ENCODE data around the gene CCR6.
"Not testable (repeated sequence)": the region's sequence is repeated elsewhere in the genome, so short reads cannot be mapped to it uniquely, and the experiment has no call there.

Gene CCR6

GRCh38 chr6:167165858-167166471 lies 43.1 kb downstream of the CCR6 start:
- Mint-ChIP-seq H3K27ac (no peak overlapping the region), H3K4me3 (no peak overlapping the region), H3K4me1 (no peaks in the 10 kb centered on the region), H3K27me3 (ENCODE audit: low read depth) (peaks cover 16% of the 10 kb centered on the region), H3K9me3 (no peaks in the 10 kb centered on the region), H3K36me3 (ENCODE audit: low read depth) (no peaks in the 10 kb centered on the region)
- no peak for TF ChIP-seq CTCF (IDR thresholded peaks at IDR 0.05; ENCODE audit: unreplicated experiment in 3 of 3)

GRCh38 chr6:167167699-167168098 lies 44.8 kb downstream of the CCR6 start:
- H3K36me3 Mint-ChIP-seq (ENCODE audit: low read depth); H3K9me3 Mint-ChIP-seq; H3K27ac Mint-ChIP-seq; H3K4me1 Mint-ChIP-seq; H3K4me3 Mint-ChIP-seq: not testable (repeated sequence)
- peaks cover 15% of the 10 kb centered on the region for H3K27me3 Mint-ChIP-seq (ENCODE audit: low read depth)

GRCh38 chr6:167168296-167168695 lies 45.4 kb downstream of the CCR6 start:
- H3K4me1 Mint-ChIP-seq; H3K4me3 Mint-ChIP-seq; H3K27ac Mint-ChIP-seq; H3K9me3 Mint-ChIP-seq; H3K27me3 Mint-ChIP-seq (ENCODE audit: low read depth); H3K36me3 Mint-ChIP-seq (ENCODE audit: low read depth): not testable (repeated sequence)

GRCh38 chr6:167169867-167170266 lies 47.0 kb downstream of the CCR6 start:
- not testable (repeated sequence) for H3K9me3 Mint-ChIP-seq; H3K4me3 Mint-ChIP-seq; H3K27me3 Mint-ChIP-seq (ENCODE audit: low read depth); H3K36me3 Mint-ChIP-seq (ENCODE audit: low read depth); H3K27ac Mint-ChIP-seq; H3K4me1 Mint-ChIP-seq

GRCh38 chr6:167171300-167171699 lies 48.4 kb downstream of the CCR6 start:
- H3K36me3 Mint-ChIP-seq (ENCODE audit: low read depth); H3K27ac Mint-ChIP-seq; H3K9me3 Mint-ChIP-seq; H3K4me3 Mint-ChIP-seq; H3K4me1 Mint-ChIP-seq; H3K27me3 Mint-ChIP-seq (ENCODE audit: low read depth): not testable (repeated sequence)

GRCh38 chr6:167172011-167172410 lies 49.1 kb downstream of the CCR6 start:
- H3K9me3 Mint-ChIP-seq; H3K4me1 Mint-ChIP-seq; H3K4me3 Mint-ChIP-seq; H3K27me3 Mint-ChIP-seq (ENCODE audit: low read depth); H3K36me3 Mint-ChIP-seq (ENCODE audit: low read depth); H3K27ac Mint-ChIP-seq: not testable (repeated sequence)

- peaks cover 11% of the 10 kb centered on the region for H3K27me3 Mint-ChIP-seq (ENCODE audit: low read depth)
- not testable (repeated sequence) for H3K27ac Mint-ChIP-seq; H3K4me1 Mint-ChIP-seq; H3K4me3 Mint-ChIP-seq; H3K36me3 Mint-ChIP-seq (ENCODE audit: low read depth); H3K9me3 Mint-ChIP-seq
Observed at GRCh38 chr6:167177271-167177670, 54.4 kb downstream of the CCR6 start.

- H3K36me3 Mint-ChIP-seq (ENCODE audit: low read depth), result not testable (repeated sequence)
- H3K27me3 Mint-ChIP-seq (ENCODE audit: low read depth), result peaks cover 13% of the 10 kb centered on the region
Observed at GRCh38 chr6:167178896-167179655, 56.2 kb downstream of the CCR6 start.

GRCh38 chr6:167180086-167180485 lies 57.2 kb downstream of the CCR6 start:
- not testable (repeated sequence) for H3K27ac Mint-ChIP-seq; H3K4me3 Mint-ChIP-seq; H3K9me3 Mint-ChIP-seq; H3K4me1 Mint-ChIP-seq; H3K36me3 Mint-ChIP-seq (ENCODE audit: low read depth)
- peaks cover 11% of the 10 kb centered on the region for H3K27me3 Mint-ChIP-seq (ENCODE audit: low read depth)

More at GRCh38 chr6:167178896-167179655, 56.2 kb downstream of the CCR6 start:
- not testable (repeated sequence) for H3K4me1 Mint-ChIP-seq, H3K9me3 Mint-ChIP-seq, H3K4me3 Mint-ChIP-seq, H3K27ac Mint-ChIP-seq

GRCh38 chr6:167181351-167181750 lies 58.5 kb downstream of the CCR6 start:
- H3K4me1 Mint-ChIP-seq; H3K36me3 Mint-ChIP-seq (ENCODE audit: low read depth); H3K4me3 Mint-ChIP-seq; H3K27ac Mint-ChIP-seq; H3K9me3 Mint-ChIP-seq: not testable (repeated sequence)
- H3K27me3 Mint-ChIP-seq (ENCODE audit: low read depth), result peaks cover 11% of the 10 kb centered on the region
